Mammary epithelial cell (primary cell): ENCODE results near the gene PDE3A.

Experiments
- CTCF ChIP-seq, 2 donors: IDR thresholded peaks in 1 of 2; conservative IDR thresholded peaks in 1 of 2; 2 replicates each; pipeline ENCODE4 v1.5.1; 2011 to 2012; ENCODE audit warnings: inconsistent platforms in 2 of 2, low read length in 2 of 2, mild to moderate bottlenecking in 2 of 2, control low read depth in 1 of 2, low read depth in 1 of 2; ENCODE audit not compliant: insufficient read depth in 1 of 2; ENCODE audit errors: extremely low read depth in 1 of 2
- EZH2 ChIP-seq: IDR thresholded peaks from 2 replicates; pipeline ENCODE4 v1.6.1; 2012; ENCODE audit warnings: low read length, inconsistent platforms, borderline replicate concordance

GRCh38 chr12:20415028-20415427 is 46.7 kb downstream of the PDE3A start:
- TF ChIP-seq CTCF (conservative IDR thresholded peaks at IDR 0.05 in 1 of 2, IDR thresholded peaks at IDR 0.05 in 1 of 2; ENCODE audit: extremely low read depth in 1 of 2, insufficient read depth in 1 of 2, low read depth in 1 of 2, low read length in 2 of 2) = no peak
- no peak for TF ChIP-seq EZH2
